Esophagus mucosa (tissue), 1 donor: ENCODE data around the gene GNA14. TPM values are rescaled to one million over a fixed set of nuclear protein-coding genes. Genes with fewer than 3 reads are reported as not detected.
"Not testable (repeated sequence)": the region's sequence is repeated elsewhere in the genome, so short reads cannot be mapped to it uniquely, and the experiment has no call there.

Experiments
- ATAC-seq: fragments of 200-7000 bp; cut with Tn5 transposase; one replicate; pipeline ENCODE4 v1.9.1; 2020
- total RNA-seq: library from RNA; stranded (reverse); gene quantifications from one replicate; pipeline ENCODE4 v1.2.4, GENCODE V29; 2023
- donor health status: DM: yes; HTN: yes; CAD: no.

GNA14 gene
- 0.60 TPM for total RNA-seq

DNA sequence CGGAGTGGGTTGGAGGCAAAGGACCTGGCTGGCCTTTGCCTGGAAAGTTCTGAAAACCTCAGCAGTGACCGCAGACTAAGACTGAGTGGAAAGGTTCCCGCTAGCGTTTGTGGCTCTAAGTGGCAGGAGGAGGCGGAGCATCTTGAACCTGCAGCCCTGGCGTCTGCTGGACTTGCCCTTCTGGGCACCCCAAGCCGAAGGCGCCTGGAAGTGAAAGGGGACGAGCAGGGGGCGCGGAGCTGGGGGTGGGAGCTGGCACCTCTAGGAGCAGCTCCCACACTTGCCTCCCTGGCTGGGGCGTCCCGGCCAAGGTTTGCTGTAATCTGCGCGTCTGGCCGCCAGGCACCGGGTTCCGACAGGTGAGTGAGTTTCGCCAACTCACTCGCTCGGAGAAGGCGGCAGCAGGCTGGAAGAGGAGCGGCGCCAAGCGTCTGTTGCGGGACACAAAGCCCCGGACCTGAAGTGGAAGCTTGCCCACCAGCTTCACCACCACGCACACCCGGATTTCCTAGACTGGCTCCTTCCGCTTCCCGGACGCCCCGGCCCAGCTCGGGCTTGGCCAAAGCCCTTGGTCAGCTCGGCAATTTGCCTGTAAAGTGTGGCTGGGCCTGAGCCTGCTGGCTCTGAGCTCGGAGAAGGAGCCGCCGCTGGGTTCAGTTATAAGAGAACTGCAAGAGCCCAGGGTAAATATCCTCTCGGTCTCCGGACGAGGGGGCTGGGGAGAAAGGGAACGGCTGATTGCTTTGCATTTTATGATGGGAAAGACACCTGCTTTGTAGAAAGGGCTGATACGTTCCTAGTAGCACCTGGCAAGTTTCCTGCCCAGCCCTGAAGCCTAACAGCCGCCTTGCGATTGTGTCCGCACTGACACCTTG is at the start of gene GNA14:
Gene GNA14 (minus strand): TSS at position 89 of the 875 bp plus-strand sequence. CDS start 529 bp downstream, outside the sequence.
- ATAC-seq: peak; percentile 57

DNA sequence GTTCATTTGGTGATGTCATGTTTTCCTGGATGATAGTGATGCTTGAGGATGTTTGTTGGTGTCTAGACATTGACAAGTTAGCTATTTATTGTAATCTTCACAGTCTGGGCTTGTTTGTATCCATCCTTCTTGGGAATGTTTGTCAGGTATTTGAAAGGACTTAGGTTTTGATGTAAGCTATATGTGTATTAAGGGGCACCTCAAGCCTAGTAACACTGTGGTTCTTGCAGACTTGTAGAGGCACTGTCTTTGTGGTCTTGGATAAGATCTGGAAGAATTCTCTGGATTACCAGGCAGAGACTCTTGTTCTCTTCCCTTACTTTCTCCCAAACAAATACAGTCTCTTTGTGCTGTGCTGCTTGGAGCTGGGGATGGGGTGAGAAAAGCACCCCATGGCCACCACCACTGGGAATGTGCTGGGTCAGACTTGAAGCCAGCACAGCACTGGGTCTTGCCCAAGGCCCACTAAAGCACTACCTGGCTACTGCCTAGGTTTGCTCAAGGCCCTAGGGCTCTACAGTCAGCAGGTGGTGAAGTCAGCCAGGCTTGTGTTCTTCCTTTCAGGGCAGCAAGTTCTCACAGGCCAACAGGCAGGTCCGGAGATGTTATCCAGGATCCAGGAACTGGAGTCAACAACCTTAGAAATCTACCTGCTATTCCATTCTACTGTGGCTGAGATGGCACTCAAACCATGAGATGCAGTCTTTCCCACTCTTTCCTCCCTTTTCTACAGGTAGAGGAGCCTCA is 49.3 kb upstream of the GNA14 start:
- ATAC-seq: peak; percentile 86

DNA sequence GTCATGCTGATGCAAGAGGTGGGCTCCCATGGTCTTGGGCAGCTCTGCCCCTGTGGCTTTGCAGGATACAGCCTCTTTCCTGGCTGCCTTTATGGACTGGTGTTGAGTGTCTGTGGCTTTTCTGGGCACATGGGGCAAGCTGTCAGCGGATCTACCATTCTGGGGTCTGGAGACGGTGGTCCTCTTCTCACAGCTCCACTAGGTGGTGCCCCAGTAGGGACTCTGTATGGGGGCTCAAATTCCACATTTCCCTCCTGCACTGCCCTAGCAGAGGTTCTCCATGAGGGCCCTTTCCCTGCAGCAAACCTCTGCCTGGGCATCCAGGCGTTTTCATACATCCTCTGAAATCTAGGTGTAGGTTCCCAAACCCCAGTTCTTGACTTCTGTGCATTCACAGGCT is 42.6 kb upstream of the GNA14 start:
- ATAC-seq: not testable (repeated sequence)

DNA sequence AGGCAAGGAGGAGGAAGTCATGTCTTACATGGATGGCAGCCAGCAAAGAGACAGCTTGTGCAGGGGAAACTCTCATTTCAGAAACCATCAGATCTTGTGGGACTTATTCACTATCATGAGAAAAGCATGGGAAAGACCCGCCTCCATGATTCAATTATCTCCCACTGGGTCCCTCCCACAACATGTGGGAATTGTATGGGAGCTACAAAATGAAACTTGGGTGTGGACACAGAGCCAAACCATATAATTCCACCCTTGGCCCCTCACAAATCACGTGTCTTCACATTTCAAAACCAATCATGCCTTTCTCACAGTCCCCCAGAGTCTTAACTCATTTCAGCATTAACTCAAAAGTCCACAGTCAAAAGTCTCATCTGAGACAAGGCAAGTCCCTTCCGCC is 42.0 kb upstream of the GNA14 start:
- not testable (repeated sequence) for ATAC-seq

DNA sequence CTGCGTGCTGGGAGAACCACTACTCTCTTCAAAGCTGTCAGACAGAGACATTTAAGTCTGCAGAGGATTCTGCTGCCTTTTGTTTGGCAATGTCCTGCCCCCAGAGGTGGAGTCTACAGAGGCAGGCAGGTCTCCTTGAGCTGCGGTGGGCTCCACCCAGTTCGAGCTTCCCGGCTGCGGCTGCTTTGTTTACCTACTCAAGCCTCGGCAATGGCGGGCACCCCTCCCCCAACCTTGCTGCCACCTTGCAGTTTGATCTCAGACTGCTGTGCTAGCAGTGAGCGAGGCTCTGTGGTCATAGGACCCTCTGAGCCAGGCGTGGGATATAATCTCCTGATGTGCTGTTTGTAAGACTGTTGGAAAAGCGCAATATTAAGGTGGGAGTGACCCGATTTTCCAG is 39.6 kb upstream of the GNA14 start:
- ATAC-seq: not testable (repeated sequence)

DNA sequence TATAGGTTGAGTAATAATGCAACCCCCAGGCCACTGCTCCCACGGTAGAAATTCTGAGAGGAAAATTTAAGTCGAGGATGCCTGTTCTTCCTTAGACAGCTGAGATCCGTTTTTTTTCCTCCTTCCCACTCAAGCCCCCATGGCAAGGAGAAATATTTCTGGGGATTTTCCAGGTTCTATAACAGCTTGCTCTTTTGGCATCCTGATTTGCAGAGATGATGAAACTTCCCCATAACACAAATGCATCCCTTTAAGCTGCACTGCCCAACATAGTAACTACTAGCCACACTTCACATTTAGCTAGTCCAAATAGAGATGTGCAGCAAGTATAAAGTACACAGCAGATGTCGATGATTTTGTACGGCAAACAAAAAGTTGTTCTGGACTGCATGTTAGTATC is 32.5 kb upstream of the GNA14 start:
- ATAC-seq: no peak

DNA sequence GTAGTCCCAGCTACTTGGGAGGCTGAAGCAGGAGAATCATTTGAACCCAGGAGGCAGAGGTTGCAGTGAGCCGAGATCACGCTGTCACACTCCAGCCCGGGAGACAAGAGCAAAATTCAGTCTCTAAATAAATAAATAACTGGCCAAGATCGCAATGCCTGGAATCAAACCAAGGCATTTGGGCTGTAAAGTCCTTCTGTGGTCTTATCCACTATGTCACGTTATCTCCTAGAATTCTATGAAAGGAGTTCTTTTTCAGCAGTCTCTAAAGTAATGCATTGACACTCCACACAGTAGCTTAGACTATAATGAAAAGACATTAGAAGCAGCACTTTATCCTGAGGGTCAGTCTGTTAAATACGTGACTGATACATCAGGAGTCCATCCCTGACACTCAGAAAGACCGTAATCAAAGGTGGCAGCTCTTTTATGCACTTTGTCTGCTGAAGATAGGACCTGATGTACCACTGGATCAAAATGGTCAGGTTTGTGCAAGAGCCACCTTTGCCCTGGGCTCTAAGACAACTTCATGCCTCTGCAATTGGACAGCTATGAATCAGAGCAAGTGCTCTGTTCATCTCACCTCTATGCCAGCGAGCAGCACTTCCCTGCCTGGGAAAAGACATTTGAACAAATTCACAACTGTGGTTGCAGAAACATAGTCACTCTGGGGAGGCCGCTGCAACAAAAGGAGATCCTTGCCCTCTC is 31.7 kb upstream of the GNA14 start:
- ATAC-seq: no peak

DNA sequence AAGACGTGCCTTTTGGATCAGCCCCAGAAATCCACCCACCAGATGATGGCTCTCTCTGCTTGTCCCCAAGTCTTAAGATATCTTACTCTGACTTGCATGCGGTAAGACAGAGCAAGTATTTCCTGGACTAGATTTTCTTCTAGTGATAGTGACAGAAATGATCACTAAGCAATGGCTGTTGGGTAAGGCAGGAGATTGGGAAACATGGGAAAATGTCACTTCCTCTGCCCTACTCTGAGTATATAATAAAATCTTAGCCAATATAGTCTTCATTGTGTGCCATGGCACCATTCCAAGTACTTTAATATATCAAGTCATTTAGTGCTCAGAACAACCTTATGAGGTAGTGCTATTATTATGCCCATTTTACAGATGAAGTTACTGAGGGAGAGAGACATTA is 31.0 kb upstream of the GNA14 start:
- peak; percentile 15 for ATAC-seq

DNA sequence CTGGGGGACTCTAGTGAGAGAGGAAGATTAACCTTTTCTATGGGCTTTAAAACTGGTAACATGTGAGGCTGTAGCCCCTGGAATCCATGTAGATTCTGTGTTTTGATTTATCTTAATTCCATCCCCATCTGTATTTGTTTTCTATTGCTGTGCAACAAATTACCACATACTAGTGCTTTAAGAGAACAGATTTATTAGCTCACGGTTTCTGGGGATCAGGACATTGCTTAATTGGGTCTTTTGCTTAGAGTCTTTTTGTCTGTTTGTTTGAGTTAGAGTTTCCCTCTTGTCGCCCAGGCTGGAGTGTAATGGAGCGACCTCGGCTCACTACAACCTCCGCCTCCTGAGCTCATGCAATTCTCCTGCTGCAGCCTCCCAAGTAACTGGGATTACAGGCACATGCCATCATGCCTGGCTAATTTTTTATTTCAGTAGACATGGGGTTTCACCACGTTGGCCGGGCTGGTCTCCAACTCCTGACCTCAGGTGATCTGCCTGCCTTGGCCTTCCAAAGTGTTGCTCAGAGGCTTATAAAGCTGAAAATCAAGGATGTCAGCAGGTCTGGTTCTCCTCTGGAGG is 29.9 kb upstream of the GNA14 start:
- no peak for ATAC-seq

DNA sequence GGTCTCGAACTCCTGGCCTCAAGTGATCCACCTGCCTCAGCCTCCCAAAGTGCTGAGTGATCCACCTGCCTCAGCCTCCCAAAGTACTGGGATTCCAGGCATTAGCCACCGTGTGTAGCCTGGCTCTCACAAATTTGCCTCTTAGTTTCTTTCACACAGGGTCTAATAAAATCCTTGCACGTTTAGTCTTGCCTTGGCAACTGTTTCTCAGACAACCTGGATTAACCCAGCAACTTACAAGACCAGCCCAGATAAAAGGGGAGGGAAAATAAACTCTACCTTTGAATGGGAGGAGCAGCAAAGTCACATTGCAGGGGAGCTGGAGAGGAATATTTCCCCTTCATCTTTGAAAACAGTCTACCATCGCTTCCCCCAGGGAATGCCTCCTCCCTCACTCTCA is 29.3 kb upstream of the GNA14 start:
- ATAC-seq: peak; percentile 54

DNA sequence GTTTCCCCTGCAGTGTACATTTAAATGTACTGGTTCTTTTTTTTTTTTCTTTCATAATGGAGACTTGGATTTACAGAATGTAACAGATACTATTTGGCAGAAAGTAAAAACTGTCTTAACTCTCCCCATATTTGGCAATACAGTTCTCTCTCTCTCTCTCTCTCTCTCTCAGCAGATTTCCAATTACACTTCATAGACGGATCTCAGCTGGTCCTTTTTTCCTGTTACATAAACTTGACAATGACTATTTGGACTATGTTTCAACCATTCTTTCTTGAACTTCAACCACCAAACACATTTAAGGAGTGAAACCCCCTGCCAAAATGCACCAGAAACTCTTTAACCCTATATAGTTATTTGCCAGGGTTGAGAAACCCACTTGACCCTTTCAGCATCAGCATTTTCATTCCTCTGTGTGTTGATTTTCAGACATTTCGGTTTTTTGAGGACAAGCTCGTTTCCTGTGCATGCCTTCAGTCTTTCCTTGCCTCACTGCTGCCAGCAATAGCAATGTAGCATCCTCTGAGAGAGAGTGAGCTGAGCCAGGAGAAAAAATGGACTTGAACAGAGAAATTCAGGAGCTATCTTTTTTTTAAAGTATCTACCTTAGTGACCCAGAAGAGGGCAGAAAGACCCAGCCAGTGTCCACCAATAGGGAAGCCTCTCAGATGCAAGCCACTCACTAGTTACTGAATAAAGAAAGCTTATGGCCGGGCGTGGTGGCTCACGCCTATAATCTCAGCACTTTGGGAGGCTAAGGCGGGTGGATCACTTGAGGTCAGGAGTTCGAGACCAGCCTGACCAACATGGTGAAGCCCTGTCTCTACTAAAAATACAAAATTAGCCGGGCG is 26.0 kb upstream of the GNA14 start:
- no peak for ATAC-seq

DNA sequence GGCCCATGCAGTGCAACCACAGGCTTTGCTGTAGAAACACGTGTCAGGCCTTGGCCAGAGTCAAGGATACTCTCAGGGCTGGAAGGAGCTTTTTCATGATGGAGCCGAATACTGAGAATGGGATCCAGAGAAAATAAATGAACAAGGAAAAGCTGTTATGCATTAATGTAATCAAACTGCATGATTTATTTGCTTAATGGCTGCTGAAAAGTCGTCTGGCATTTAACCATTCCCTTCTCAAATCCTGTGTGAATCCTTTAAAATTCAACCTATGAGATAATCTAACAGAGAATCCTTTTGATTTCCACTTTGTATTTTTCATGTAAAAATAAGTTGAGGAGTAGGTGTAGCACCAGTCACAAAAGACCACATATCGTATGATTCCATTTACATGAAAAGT is 24.1 kb upstream of the GNA14 start:
- no peak for ATAC-seq

DNA sequence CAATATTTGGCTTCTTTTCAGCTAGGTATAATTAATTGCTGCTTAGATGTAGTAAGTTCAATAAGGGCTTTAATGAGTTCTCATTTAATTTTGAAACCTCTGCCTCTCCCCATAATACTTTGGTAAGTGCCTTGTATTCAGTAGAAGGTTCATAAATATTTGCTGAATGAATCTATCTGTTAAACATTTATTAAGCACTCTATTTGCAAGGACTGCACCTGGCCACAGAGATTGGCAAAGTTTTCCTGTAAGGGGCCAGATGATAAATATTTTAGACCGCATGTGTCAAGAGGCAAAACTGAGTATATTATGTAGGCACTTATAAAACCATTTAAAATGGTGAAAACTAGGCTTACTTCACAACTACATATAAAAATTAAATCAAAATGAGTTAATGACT is 19.0 kb upstream of the GNA14 start:
- ATAC-seq: no peak

DNA sequence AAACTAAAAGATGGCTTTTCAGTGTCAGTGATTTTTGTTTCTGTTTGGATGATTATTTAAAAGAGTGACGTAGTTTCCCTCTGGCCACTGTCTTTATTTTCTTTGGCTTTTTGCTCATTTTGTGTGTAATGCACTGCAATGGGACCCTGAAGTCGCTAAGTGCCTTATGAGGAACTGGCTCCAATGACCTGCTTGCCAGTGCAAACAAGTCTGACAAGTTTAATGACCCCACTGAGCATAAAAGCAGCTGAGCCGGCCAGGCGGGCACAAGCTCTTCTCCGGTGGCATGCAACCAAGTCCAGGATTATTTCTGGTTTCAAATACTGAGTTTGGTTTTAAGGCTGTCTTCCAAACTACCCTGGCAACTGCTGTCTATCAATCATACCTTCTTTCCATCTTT is 15.6 kb upstream of the GNA14 start:
- ATAC-seq: peak; percentile 69

DNA sequence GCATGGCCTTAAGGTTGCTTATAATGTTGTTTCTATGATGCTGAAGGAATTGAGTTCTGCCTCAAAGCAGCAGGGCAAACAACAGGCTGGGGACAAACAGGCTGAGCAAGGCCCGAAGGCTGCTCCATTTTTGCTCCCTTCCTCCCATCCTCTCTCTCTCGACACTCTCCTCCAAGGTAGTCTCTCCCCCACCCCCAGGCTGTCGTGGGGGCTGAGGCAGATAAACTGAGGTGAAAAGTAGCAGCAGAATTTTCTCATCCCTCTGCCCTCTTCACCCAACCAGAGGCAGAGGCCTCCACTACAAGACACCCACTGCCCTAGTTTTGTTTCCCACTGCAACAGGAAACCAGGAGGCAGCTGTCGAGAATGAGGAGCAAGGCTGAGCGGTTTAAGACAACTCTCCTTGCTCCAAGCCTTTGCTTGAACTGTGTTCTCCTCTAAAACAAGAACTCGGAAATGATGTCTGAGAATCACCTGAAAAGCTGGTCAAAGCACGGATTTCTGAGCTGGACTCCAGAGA is 13.5 kb upstream of the GNA14 start:
- ATAC-seq: no peak

DNA sequence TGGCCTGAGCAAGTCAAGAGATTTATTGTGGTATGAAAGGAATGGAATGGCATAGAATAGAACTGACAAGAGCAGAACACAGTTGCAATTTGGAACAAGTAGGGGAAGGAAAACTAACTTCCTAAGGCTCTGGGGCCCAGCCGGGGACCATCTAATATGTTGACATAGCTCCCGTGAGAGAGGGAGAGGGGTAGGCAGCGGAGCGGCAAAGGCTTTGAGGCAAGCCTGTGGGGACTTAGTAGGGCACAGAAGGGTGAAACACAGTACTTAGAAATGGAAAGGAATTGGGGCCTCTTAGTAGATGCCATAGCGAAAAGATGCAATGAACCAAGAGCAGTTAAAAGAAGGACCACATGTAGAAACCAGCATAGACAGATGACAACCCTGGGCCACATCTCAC is 11.8 kb upstream of the GNA14 start:
- ATAC-seq: no peak

DNA sequence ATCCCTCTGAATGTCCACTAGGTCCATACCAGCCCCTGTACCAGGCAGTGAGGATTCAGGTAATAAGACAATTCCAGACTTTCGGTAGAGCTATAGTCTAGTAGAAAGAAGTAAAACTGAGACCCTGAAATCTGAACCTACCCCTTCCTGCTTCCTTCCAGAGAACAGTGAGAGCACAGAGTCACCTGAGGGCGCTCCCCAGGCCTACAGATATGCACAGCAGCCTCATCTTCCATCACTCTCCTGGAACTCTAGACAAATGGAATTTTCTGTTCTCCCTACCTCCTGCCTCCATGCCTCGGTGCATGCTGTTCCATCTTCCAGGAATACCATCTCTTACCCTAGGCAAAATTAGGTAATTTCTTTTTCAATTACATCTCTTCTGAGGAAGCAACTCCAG is 3.1 kb upstream of the GNA14 start:
- ATAC-seq: no peak

DNA sequence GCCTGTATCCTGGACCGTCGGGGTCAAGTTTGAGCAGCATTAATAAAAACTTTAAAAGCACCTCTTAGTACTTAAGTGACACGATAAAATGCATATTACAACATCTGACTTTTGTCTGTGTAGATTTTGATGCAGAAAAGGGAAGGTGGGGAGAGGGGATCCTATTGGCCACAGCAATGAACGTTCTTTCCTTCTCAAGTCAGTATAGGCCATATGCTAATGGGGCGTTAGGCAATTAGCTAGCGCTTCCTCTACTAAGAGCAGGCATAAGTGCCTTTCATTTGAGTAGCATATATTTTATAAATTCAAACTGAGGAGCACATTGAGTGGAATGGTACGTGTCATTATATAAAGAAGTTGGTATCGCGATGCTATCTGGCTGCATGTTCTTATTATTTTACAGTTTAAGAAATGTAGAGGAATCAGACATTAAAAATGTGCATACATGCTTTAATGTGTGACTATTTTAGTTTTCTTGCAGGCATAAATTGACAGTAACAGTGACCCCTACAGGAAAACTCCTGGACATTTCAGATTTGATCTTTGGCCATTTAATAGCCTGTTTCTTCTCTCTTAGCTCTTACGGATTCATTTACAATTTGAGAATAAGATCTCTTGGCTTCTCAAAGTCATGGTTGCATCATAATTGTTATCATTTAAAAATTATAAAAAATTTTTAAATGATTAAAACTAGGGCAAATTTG is 1.1 kb upstream of the GNA14 start:
- ATAC-seq: no peak

DNA sequence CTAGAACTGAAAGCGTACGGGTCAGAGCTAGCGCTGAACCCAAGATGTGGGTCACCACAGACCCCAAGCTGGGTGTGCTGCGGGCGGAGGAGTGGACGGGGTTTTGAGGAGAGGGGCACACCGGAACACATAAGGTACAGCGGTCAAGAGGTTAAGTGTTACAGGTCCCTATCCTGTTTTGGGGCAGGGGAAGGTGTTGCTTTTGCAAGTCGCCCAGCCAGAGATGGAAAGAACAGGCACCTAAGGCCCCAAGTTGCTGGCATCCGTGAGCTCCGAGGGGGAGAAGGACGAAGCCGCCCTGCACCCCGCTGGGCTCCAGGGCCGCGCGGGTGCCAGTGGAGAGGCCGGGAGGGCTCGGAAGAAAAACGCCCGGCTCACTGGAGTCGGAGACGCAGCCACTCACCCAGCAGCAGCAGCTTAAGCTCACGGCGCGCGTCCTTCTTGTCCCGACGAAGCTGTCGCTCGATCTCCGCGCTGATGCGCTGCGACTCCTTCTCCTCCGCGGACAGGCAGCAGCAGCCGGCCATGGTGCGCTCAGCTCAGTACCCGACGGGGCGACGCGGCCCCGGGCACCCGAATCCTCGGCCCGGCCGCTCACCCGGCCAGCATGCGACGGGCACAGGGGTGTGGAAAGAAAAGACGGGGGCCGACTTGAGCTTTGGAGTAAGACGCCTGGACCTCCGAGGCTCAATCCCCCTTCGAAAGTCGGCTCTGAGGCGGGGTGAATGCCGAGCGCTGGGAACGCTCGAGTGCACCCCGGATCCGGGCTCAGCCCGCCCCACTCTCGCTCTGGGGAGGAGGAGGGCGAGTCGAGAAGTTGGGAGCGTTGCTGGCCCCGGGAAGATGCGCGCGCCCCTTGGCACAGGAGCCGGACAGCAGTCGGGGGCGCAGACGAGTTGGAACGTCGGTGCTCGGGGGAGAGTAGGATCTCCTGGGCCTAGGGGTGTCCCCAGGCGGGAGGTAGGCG is 572 bp downstream of the GNA14 start:
- peak; percentile 28 for ATAC-seq

DNA sequence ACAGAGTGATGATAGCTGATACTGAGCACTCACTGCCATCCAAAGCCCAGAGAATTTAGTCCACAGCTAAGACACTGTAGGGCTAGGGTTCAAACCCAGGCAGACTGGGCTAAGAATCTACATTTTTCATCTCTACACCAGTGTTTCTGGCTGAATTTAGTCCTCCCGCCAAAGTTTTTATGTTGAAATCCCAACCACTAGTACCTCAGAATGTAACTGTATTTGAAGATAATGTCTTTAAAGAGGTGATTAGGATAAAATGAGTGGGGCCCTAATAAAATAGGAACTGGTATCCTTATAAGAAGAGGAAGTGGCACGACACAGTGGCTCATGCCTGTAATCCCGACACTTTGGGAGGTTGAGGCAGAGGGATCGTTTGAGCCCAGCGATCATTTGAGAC is 4.3 kb downstream of the GNA14 start:
- no peak for ATAC-seq
